Thoracic aorta (tissue), 2 donors: ENCODE measurements around the gene RPGRIP1L. TPM values are rescaled to one million over a fixed set of nuclear protein-coding genes. Genes with fewer than 3 reads are reported as not detected.

Source experiments
- ATAC-seq: fragments of 150-250 bp; one replicate; pipeline ENCODE4 v1.8.0; 2017; ENCODE audit warnings: low read depth; ENCODE audit not compliant: insufficient number of reproducible peaks, low FRiP score
- DNase-seq: peaks from one replicate; pipeline ENCODE4 v3.0.0-alpha.2; 2020; ENCODE audit warnings: low spot score
- H3K27ac ChIP-seq, 2 donors: fragments of 200-600 bp; sonication (generic); 1 replicate in 1 of 2; 2 replicates in 1 of 2; pipeline ENCODE4 v1.5.1; 2016; ENCODE audit warnings: mild to moderate bottlenecking in 2 of 2, moderate library complexity in 2 of 2
- H3K27me3 ChIP-seq: fragments of 200-600 bp; sonication (generic); replicated peaks from 2 replicates; pipeline ENCODE4 v1.6.0; 2016; ENCODE audit warnings: mild to moderate bottlenecking; ENCODE audit not compliant: insufficient read depth
- H3K36me3 ChIP-seq: fragments of 200-600 bp; sonication (generic); one replicate; pipeline ENCODE4 v1.5.1; 2016
- H3K4me1 ChIP-seq, 2 donors: fragments of 200-600 bp; sonication (generic); 1 replicate in 1 of 2; 2 replicates in 1 of 2; pipeline versions ENCODE4 v1.5.1 to v1.6.0; 2016; ENCODE audit warnings: low read depth in 2 of 2, mild to moderate bottlenecking in 1 of 2; ENCODE audit not compliant: control insufficient read depth in 1 of 2
- H3K4me3 ChIP-seq: fragments of 200-600 bp; sonication (generic); 2 replicates; pipeline ENCODE4 v1.5.1; 2016; ENCODE audit warnings: mild to moderate bottlenecking
- H3K9me3 ChIP-seq: fragments of 200-600 bp; sonication (generic); 2 replicates; pipeline ENCODE4 v1.5.1; 2016
- total RNA-seq, 2 donors: library from RNA; depleted of rRNA; stranded (reverse); fragments of >200 nt; gene quantifications; one replicate each; pipeline versions ENCODE4 v1.1.0 to v1.2.3, GENCODE V29; 2016
- TF ChIP-seq, protein P1 (sequence below): fragments of 200-600 bp; sonication (generic); IDR thresholded peaks from one replicate; pipeline ENCODE4 v1.5.1; 2019; ENCODE audit warnings: antibody characterized with exemption

RPGRIP1L gene
- total RNA-seq, 2 donors from 2014 or later: 3.4 to 9.1 TPM

GRCh38 chr16:53605356-53605755, 98.3 kb downstream of the RPGRIP1L start:
- TF ChIP-seq, protein P1, sequence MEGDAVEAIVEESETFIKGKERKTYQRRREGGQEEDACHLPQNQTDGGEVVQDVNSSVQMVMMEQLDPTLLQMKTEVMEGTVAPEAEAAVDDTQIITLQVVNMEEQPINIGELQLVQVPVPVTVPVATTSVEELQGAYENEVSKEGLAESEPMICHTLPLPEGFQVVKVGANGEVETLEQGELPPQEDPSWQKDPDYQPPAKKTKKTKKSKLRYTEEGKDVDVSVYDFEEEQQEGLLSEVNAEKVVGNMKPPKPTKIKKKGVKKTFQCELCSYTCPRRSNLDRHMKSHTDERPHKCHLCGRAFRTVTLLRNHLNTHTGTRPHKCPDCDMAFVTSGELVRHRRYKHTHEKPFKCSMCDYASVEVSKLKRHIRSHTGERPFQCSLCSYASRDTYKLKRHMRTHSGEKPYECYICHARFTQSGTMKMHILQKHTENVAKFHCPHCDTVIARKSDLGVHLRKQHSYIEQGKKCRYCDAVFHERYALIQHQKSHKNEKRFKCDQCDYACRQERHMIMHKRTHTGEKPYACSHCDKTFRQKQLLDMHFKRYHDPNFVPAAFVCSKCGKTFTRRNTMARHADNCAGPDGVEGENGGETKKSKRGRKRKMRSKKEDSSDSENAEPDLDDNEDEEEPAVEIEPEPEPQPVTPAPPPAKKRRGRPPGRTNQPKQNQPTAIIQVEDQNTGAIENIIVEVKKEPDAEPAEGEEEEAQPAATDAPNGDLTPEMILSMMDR: no peak
- Histone ChIP-seq H3K4me1 (no peaks in the 10 kb centered on the region), H3K27ac (no peak overlapping the region), H3K27me3 (no peaks in the 10 kb centered on the region), H3K4me3 (no peak overlapping the region), H3K9me3 (no peaks in the 10 kb centered on the region), H3K36me3 (no peaks in the 10 kb centered on the region)
- ATAC-seq (no peak), DNase-seq (no peak)

DNA sequence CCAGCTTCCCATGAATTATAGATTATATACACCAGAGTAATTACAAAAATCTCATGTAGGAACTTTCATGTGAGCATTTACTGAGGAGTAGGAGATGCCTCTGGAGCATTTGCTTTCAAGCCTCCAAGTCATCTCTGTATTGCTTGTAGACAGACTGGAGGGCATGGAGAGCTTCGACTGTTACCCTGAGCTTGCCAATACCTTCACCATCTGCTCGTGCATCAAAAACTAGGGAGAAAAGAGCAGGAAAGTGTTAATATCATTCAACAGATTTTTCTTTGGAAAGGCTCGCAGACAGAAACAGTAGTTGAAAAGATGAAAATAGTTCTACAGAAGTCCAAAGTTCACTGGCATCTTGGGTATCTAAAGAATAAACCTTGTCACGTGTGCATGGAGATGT, 101.7 kb downstream of the RPGRIP1L start:
- no peak overlapping the region for H3K27ac ChIP-seq
- no peaks in the 10 kb centered on the region for H3K4me1 ChIP-seq
- no peaks in the 10 kb centered on the region for H3K36me3 ChIP-seq
- H3K9me3 ChIP-seq: no peaks in the 10 kb centered on the region
- DNase-seq (no peak), ATAC-seq (no peak)
- TF ChIP-seq, protein P1: no peak
- no peak overlapping the region for H3K4me3 ChIP-seq
- no peaks in the 10 kb centered on the region for H3K27me3 ChIP-seq

DNA sequence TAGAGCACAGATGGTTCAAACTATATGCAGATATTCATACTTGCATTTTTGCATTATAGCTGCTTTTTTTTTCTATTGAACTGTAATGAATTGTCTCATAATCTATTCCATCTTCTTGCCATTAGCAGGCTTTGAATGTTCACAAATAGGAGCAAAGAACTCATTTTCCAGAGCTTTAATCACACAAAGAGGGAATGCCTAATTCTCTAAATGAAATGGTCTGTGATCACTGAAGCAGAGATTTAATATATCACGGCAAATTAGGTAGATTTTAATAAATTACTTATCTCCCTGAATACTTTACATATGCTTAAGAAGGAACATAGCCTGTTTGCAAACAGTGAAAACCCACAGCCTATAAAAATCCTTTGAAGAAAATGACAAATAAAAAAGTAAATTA, 103.0 kb downstream of the RPGRIP1L start:
- Histone ChIP-seq H3K4me1 (no peaks in the 10 kb centered on the region), H3K27me3 (no peaks in the 10 kb centered on the region), H3K36me3 (no peaks in the 10 kb centered on the region), H3K4me3 (no peak overlapping the region), H3K27ac (no peak overlapping the region), H3K9me3 (no peaks in the 10 kb centered on the region)
- DNase-seq (no peak), ATAC-seq (no peak)
- TF ChIP-seq, protein P1: no peak

GRCh38 chr16:53600126-53600525, 103.5 kb downstream of the RPGRIP1L start:
- Histone ChIP-seq H3K9me3 (no peaks in the 10 kb centered on the region), H3K36me3 (no peaks in the 10 kb centered on the region), H3K27me3 (no peaks in the 10 kb centered on the region), H3K4me1 (no peaks in the 10 kb centered on the region), H3K27ac (no peak overlapping the region), H3K4me3 (no peak overlapping the region)
- DNase-seq: no peak
- TF ChIP-seq, protein P1: no peak
- no peak for ATAC-seq

GRCh38 chr16:53599548-53599947, 104.1 kb downstream of the RPGRIP1L start:
- Histone ChIP-seq H3K4me3 (no peak overlapping the region), H3K4me1 (no peaks in the 10 kb centered on the region), H3K9me3 (no peaks in the 10 kb centered on the region), H3K27ac (no peak overlapping the region), H3K27me3 (no peaks in the 10 kb centered on the region), H3K36me3 (no peaks in the 10 kb centered on the region)
- no peak for DNase-seq
- ATAC-seq: no peak
- TF ChIP-seq, protein P1: no peak
